Measurements from ENCODE around the gene TCF12. TPM values are rescaled to one million over a fixed set of nuclear protein-coding genes. Genes with fewer than 3 reads are reported as not detected.

TCF12 gene
- polyA plus RNA-seq, 3 donors from 2014 or later: 34.7 to 79.4 (median 57.6) TPM

DNA sequence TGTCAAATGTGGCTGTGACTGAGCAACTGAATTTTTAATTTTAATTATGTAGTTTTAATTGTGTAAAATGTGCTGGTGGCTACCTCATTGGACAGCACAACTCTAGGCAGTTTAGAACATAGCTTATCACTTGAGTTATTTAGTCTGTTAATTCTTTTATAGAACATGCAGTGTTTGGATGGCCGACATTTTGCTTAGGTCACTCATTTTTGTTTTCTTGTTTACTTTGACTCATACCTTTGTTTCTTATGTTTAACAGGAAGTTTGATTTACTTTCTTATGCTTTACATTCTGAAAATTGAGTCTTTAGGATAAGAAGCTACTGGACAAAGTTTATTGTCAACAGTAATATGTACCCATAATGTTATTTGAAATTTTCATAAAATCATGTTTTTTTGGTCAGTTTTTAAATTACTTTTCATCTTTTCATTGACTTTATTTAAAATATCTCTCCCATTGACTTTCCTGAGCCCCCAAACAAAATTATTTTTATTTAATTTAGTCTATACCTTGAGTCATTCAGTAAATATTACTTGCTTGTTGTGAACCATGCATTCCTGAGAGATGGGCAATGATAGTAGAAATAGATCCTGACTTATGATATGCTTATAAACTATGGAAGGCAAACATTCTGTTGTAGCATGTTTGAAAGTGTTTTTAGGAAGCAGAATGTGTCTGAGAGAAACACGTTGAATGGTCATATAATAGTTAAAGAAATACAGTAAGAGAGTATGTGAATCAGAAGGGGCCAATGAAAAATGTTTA, 60.6 kb downstream of the TCF12 start:
- H3K4me1 Mint-ChIP-seq: peaks cover 26 to 73% of the 10 kb centered on the region in 2 donors
- H3K27ac Mint-ChIP-seq: no peak overlapping the region
- no peak for DNase-seq
- no peaks in the 10 kb centered on the region for H3K27me3 Mint-ChIP-seq (ENCODE audit: low read depth in 3 of 3)
- no peaks in the 10 kb centered on the region for H3K36me3 Mint-ChIP-seq
- no peaks in the 10 kb centered on the region for H3K9me3 Mint-ChIP-seq
- H3K4me3 Mint-ChIP-seq: no peak overlapping the region

GRCh38 chr15:56980473-56980872, 62.0 kb downstream of the TCF12 start:
- Mint-ChIP-seq H3K36me3 (no peaks in the 10 kb centered on the region), H3K4me3 (no peak overlapping the region), H3K9me3 (no peaks in the 10 kb centered on the region), H3K4me1 (peaks cover 37 to 84% of the 10 kb centered on the region in 2 donors), H3K27me3 (ENCODE audit: low read depth in 3 of 3) (no peaks in the 10 kb centered on the region), H3K27ac (no peak overlapping the region)
- DNase-seq: no peak

DNA sequence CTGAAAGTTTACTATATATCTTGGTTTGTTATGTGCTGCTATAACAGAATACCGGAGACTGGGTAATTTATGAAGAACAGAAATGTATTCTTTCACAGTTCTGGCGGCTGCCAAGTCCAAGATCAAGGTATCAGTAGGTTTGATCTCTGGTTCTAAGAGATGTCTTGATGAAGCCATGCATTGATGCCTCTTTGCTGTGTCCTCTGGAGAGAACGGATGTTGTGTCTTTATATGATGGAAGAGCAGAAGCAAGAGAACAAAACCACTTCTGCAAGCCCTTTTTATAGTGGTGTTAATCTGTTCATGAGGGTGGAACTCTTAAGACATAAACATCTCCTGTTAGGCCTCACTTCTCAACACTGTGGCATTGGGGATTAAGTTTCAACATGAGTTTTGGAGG, 62.7 kb downstream of the TCF12 start:
- Mint-ChIP-seq H3K27ac (peak overlapping the region in 1 of 6 donors; percentile 34), H3K4me3 (no peak overlapping the region), H3K9me3 (no peaks in the 10 kb centered on the region), H3K36me3 (no peaks in the 10 kb centered on the region), H3K4me1 (peaks cover 35 to 82% of the 10 kb centered on the region in 2 donors), H3K27me3 (ENCODE audit: low read depth in 3 of 3) (no peaks in the 10 kb centered on the region)
- DNase-seq: no peak

DNA sequence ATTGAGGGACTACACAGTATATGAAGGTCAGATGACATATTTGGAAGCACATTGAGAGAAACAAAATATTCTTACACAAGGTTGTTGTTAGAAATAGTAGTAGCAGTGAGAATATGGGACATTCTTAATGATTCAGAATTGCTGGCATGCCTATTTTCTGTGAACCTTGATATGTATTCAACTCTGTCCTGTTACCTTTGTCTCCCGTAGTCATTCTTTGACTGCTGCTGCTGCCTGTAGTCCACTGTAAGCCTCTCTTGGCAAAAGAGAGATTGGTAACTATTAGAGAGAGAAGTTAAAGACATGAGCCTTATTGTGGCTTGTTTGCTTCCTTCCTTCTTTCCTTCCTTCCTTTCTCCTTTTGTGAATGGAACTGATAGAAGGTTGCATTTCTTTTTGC, 64.5 kb downstream of the TCF12 start:
- H3K4me3 Mint-ChIP-seq: no peak overlapping the region
- H3K36me3 Mint-ChIP-seq: no peaks in the 10 kb centered on the region
- peak overlapping the region in 1 of 6 donors; percentile 53 for H3K27ac Mint-ChIP-seq
- no peaks in the 10 kb centered on the region for H3K9me3 Mint-ChIP-seq
- peaks cover 34 to 71% of the 10 kb centered on the region in 2 donors for H3K4me1 Mint-ChIP-seq
- no peak for DNase-seq
- no peaks in the 10 kb centered on the region for H3K27me3 Mint-ChIP-seq (ENCODE audit: low read depth in 3 of 3)

DNA sequence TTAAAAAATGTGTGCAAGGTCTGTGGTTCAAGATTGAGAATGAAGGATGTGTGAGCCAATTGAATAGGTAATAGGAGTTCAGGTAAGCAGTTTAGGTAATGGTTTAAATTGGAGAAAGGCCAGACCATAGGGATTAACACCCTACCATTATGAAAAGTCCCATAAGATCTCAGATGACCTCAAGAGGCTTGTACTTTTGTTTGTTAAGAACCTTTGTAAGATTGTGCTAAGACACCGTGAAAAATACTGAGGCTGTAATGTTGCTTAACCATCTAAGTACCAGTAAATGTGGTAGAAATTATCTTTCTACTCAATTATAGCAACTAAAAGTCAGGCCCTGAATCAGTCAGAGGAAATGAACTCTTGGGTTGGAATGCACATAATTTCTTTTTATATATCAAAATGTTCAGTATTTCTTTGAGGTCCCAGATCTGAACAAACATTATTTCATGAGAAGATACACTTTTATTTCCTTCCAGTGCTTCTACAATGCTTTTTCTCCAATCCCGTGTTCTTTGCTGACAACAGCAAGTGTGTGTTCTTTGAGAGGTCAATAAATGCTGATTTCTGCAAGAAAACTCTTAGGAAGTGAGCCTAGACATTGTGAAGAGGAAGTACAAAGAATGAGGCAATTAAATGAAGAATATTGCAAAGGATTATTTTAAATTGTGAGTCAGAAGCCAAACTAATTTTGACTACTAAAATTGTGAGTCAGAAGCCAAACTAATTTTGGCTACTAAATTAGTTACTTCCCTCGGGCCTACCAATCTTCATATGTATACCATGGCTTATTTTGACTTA, 66.4 kb downstream of the TCF12 start:
- DNase-seq: no peak
- Mint-ChIP-seq H3K27me3 (ENCODE audit: low read depth in 3 of 3) (no peaks in the 10 kb centered on the region), H3K27ac (peak overlapping the region in 3 of 6 donors; percentile 36 to 73 (median 69)), H3K4me1 (peaks cover 44 to 76% of the 10 kb centered on the region in 2 donors), H3K4me3 (no peak overlapping the region), H3K9me3 (no peaks in the 10 kb centered on the region), H3K36me3 (no peaks in the 10 kb centered on the region)

DNA sequence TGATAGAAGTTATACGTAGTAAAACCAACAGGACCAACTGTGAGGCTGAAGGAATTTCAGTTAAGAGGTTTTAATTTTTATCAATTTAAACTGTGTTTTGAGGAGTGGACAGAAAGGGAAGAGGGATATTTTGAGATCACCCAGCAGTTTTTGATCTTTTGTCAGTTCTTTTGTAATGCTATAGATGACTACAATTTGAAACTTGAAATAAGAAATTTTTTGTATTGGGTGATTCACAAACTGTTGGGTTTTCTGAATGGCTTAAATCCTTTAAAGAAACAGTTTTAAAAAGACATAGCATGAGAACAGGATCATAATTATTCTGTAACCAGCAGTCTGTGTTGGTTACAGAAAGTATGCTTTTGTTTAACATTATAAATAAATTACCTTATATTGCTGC, 67.4 kb downstream of the TCF12 start:
- Mint-ChIP-seq H3K27me3 (ENCODE audit: low read depth in 3 of 3) (no peaks in the 10 kb centered on the region), H3K36me3 (no peaks in the 10 kb centered on the region), H3K4me1 (peaks cover 47 to 75% of the 10 kb centered on the region in 2 donors), H3K4me3 (no peak overlapping the region), H3K27ac (no peak overlapping the region), H3K9me3 (no peaks in the 10 kb centered on the region)
- no peak for DNase-seq

GRCh38 chr15:56987286-56987685, 68.8 kb downstream of the TCF12 start:
- no peak overlapping the region for H3K27ac Mint-ChIP-seq
- H3K4me3 Mint-ChIP-seq: no peak overlapping the region
- peaks cover 47 to 72% of the 10 kb centered on the region in 2 donors for H3K4me1 Mint-ChIP-seq
- no peaks in the 10 kb centered on the region for H3K36me3 Mint-ChIP-seq
- H3K27me3 Mint-ChIP-seq (ENCODE audit: low read depth in 3 of 3): no peaks in the 10 kb centered on the region
- no peaks in the 10 kb centered on the region for H3K9me3 Mint-ChIP-seq
- DNase-seq: no peak

DNA sequence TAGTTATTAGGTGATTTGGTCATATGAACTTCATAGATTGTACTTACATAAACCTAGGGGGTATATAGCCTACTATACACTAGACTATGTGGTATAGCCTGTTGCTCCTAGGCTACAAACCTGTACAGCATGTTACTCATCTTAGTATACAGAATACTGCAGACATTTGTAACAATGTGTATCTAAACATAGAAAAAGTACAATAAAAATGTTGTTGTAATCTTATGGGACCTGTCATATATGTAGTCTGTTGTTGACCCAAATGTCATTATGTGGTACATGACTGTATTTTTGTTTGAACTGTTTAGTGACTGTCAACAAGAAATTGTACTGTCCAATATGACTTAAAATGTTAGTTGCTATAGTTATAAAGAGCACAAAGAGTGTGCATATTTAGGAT, 69.8 kb downstream of the TCF12 start:
- Mint-ChIP-seq H3K27ac (no peak overlapping the region), H3K4me1 (peaks cover 49 to 75% of the 10 kb centered on the region in 2 donors), H3K27me3 (ENCODE audit: low read depth in 3 of 3) (no peaks in the 10 kb centered on the region), H3K4me3 (no peak overlapping the region), H3K36me3 (peaks cover 0 to 2% (median 0%) of the 10 kb centered on the region in 3 donors), H3K9me3 (no peaks in the 10 kb centered on the region)
- DNase-seq: no peak

DNA sequence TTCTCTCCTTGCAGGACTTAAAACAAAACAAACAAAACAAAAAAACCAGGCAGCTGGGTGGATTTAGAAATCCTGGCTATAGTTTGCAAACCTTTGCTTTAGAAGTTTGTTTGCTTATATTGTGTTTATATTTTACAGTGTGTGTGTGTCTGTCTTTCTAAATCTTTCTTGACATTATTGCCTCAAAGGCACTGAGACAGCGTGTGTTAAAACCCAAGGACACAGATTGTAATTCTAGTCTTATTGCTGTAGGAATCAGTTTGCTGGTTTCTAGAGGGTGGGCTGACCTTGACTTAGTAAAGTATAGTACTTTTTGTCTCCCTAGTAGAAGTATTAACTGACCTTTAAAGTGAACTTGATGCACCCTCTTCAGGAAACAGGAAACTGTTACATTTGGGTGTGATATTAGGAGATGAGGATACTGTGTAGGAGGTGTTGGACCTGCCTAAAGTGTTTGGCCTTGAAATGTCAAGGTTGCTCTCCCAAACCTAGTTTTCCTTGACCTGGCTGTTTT, 71.0 kb downstream of the TCF12 start:
- peaks cover 0 to 8% (median 0%) of the 10 kb centered on the region in 3 donors for H3K36me3 Mint-ChIP-seq
- H3K27ac Mint-ChIP-seq: peak overlapping the region in 4 of 6 donors; percentile 12 to 39 (median 17)
- H3K9me3 Mint-ChIP-seq: no peaks in the 10 kb centered on the region
- no peaks in the 10 kb centered on the region for H3K27me3 Mint-ChIP-seq (ENCODE audit: low read depth in 3 of 3)
- H3K4me1 Mint-ChIP-seq: peaks cover 44 to 63% of the 10 kb centered on the region in 2 donors
- DNase-seq: peak in 2 of 3 donors; percentile 2
- peak overlapping the region in 3 of 5 donors; percentile 11 to 33 (median 31) for H3K4me3 Mint-ChIP-seq

GRCh38 chr15:56991017-56991416, 72.6 kb downstream of the TCF12 start:
- H3K4me3 Mint-ChIP-seq: no peak overlapping the region
- H3K27me3 Mint-ChIP-seq (ENCODE audit: low read depth in 3 of 3): no peaks in the 10 kb centered on the region
- no peak for DNase-seq
- H3K36me3 Mint-ChIP-seq: peaks cover 0 to 8% (median 0%) of the 10 kb centered on the region in 3 donors
- no peak overlapping the region for H3K27ac Mint-ChIP-seq
- H3K9me3 Mint-ChIP-seq: no peaks in the 10 kb centered on the region
- peaks cover 34 to 53% of the 10 kb centered on the region in 2 donors for H3K4me1 Mint-ChIP-seq

- no peak overlapping the region for H3K4me3 Mint-ChIP-seq
- H3K36me3 Mint-ChIP-seq: peaks cover 0 to 8% (median 0%) of the 10 kb centered on the region in 3 donors
- no peaks in the 10 kb centered on the region for H3K9me3 Mint-ChIP-seq
- no peaks in the 10 kb centered on the region for H3K27me3 Mint-ChIP-seq (ENCODE audit: low read depth in 3 of 3)
- peaks cover 36 to 58% of the 10 kb centered on the region in 2 donors for H3K4me1 Mint-ChIP-seq
- no peak overlapping the region for H3K27ac Mint-ChIP-seq
- no peak for DNase-seq
These were observed 74.3 kb downstream of the TCF12 start for GRCh38 chr15:56992725-56993124.

GRCh38 chr15:56994280-56994679, 75.8 kb downstream of the TCF12 start:
- Mint-ChIP-seq H3K27me3 (ENCODE audit: low read depth in 3 of 3) (no peaks in the 10 kb centered on the region), H3K36me3 (peaks cover 0 to 8% (median 0%) of the 10 kb centered on the region in 3 donors), H3K4me3 (no peak overlapping the region), H3K9me3 (no peaks in the 10 kb centered on the region), H3K27ac (no peak overlapping the region), H3K4me1 (peaks cover 32 to 58% of the 10 kb centered on the region in 2 donors)
- no peak for DNase-seq

DNA sequence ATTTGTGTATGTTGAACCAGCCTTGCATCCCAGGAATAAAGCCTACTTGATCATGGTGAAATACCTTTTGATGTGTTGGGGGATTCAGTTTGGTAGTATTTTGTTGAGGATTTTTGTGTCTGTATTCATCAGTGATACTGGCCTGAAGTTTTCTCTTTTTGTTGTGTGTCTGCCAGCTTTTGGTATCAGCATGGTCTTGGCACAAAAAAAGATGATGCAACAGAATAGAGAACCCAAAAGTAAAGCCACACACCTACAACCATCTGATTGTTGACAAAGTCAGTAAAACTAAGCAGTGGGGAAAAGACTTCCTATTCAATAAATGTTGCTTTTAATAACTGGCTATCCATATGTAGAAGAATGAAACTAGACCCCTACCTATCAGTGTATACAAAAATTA, 77.6 kb downstream of the TCF12 start:
- H3K27ac Mint-ChIP-seq: no peak overlapping the region

More for the DNA sequence above, 77.6 kb downstream of the TCF12 start:
- H3K9me3 Mint-ChIP-seq: no peaks in the 10 kb centered on the region
- DNase-seq: no peak
- H3K27me3 Mint-ChIP-seq (ENCODE audit: low read depth in 3 of 3): no peaks in the 10 kb centered on the region
- H3K4me1 Mint-ChIP-seq: peaks cover 15 to 41% of the 10 kb centered on the region in 2 donors
- H3K36me3 Mint-ChIP-seq: peaks cover 0 to 8% (median 0%) of the 10 kb centered on the region in 3 donors
- no peak overlapping the region for H3K4me3 Mint-ChIP-seq
